HG02610 (cell line): ENCODE data around the gene HINT2.

Source experiments
- ATAC-seq: cut with Tn5 transposase; IDR thresholded peaks from one replicate; pipeline ENCODE4 v1.9.1; 2021; ENCODE audit warnings: mild to moderate bottlenecking, moderate library complexity; ENCODE audit not compliant: unreplicated experiment

Gene HINT2

GRCh38 chr9:35841645-35841900, 26.7 kb upstream of the HINT2 start:
- ATAC-seq = no peak

- ATAC-seq = no peak
Observed at GRCh38 chr9:35840881-35841644, 26.2 kb upstream of the HINT2 start.

- no peak for ATAC-seq
Observed at GRCh38 chr9:35839926-35840325, 25.1 kb upstream of the HINT2 start.

- no peak for ATAC-seq
Observed at GRCh38 chr9:35836595-35836994, 21.8 kb upstream of the HINT2 start.

GRCh38 chr9:35835766-35836165, 20.9 kb upstream of the HINT2 start:
- no peak for ATAC-seq

- ATAC-seq = no peak
Observed at GRCh38 chr9:35835216-35835632, 20.4 kb upstream of the HINT2 start.

GRCh38 chr9:35834260-35835215, 19.7 kb upstream of the HINT2 start:
- ATAC-seq = no peak

- no peak for ATAC-seq
Observed at GRCh38 chr9:35832814-35833213, 18.0 kb upstream of the HINT2 start.

GRCh38 chr9:35831040-35831439, 16.2 kb upstream of the HINT2 start:
- ATAC-seq = no peak

GRCh38 chr9:35829764-35830096, 14.9 kb upstream of the HINT2 start:
- ATAC-seq = no peak

GRCh38 chr9:35829084-35829763, 14.4 kb upstream of the HINT2 start, which contains the start of gene TMEM8B:
TMEM8B (plus strand) TSS chr9:35829228; CDS start chr9:35829448, 220 bp downstream.
- peak; percentile 66 for ATAC-seq

GRCh38 chr9:35828716-35829083, 13.9 kb upstream of the HINT2 start, which contains the start of gene FAM221B:
FAM221B (minus strand) TSS chr9:35828732; CDS start chr9:35826161, 2,571 bp downstream.
- no peak for ATAC-seq

- no peak for ATAC-seq
Observed at GRCh38 chr9:35827486-35827885, 12.6 kb upstream of the HINT2 start.

- ATAC-seq = peak; percentile 50
Observed at GRCh38 chr9:35826071-35826701, 11.3 kb upstream of the HINT2 start.

GRCh38 chr9:35822926-35823325, 8.1 kb upstream of the HINT2 start:
- no peak for ATAC-seq

- no peak for ATAC-seq
Observed at GRCh38 chr9:35820076-35820475, 5.2 kb upstream of the HINT2 start.

- no peak for ATAC-seq
Observed at GRCh38 chr9:35818341-35818740, 3.5 kb upstream of the HINT2 start.

GRCh38 chr9:35816708-35817107, 1.9 kb upstream of the HINT2 start:
- ATAC-seq = no peak

- peak; percentile 4 for ATAC-seq
Observed at GRCh38 chr9:35814106-35814840, 569 bp downstream of the HINT2 start.

- no peak for ATAC-seq
Observed at GRCh38 chr9:35813434-35814105, 1.3 kb downstream of the HINT2 start.
